HCT116 (cell line): ENCODE data around the gene UQCC5. TPM values are rescaled to one million over a fixed set of nuclear protein-coding genes. Genes with fewer than 3 reads are reported as not detected.

ENCODE experiments used
- ATAC-seq: fragments of 200-7000 bp; cut with Tn5 transposase; 2 replicates; pipeline ENCODE4 v1.9.1; 2020; ENCODE audit warnings: mild to moderate bottlenecking, moderate library complexity
- BruUV-seq: library from RNA; stranded (reverse); fragments of 400-500 nt; replicated peaks from 2 replicates; lab custom pipeline; 2021; lab: Mats Ljungman, UMichigan
- CTCF ChIA-PET: fragments of 300-600 bp; sonication (Branson Sonifier 250); formaldehyde crosslinking; loops from one replicate; lab custom pipeline; 2021; ENCODE audit warnings: antibody characterized with exemption; lab: Charles Lee
- POLR2A ChIA-PET: fragments of 300-600, 350-600 bp; sonication (Branson Sonifier 250); formaldehyde crosslinking; loops from one replicate; lab custom pipeline; 2021; ENCODE audit warnings: antibody characterized with exemption; lab: Charles Lee
- RAD21 ChIA-PET, 2 experiments: fragments of 300-600 bp; sonication (Branson Sonifier 250); formaldehyde crosslinking; loops; one replicate each; lab custom pipeline; 2023; ENCODE audit warnings: low total read pairs in 2 of 2; ENCODE audit not compliant: uncharacterized antibody in 2 of 2, unreplicated experiment in 2 of 2, low non-redundant PET in 1 of 2; lab: Charles Lee
- DNase-seq: peaks from one replicate; pipeline ENCODE4 v3.0.0-alpha.2; 2010; ENCODE audit warnings: low read depth, low spot score
- H2AFZ ChIP-seq: fragments of 200-600 bp; shearing (Covaris generic), sonication (generic); 2 replicates; pipeline ENCODE4 v1.6.1; 2017; ENCODE audit warnings: low read depth, mixed run types, mixed read lengths, antibody characterized with exemption, low read length; ENCODE audit not compliant: poor library complexity, severe bottlenecking
- H3K27ac ChIP-seq: 2 replicates; pipeline ENCODE4 v1.5.1; 2012; ENCODE audit warnings: low read depth, low read length
- H3K27me3 ChIP-seq: fragments of 200-600 bp; sonication (generic); 2 replicates; pipeline ENCODE4 v1.6.1; 2016; ENCODE audit warnings: mixed run types, low read length, mixed read lengths; ENCODE audit not compliant: insufficient read depth
- H3K36me3 ChIP-seq, 2 experiments: fragments of 200-500 bp in 1 of 2; fragments of 200-600 bp in 1 of 2; sonication (Bioruptor generic) in 1 of 2; sonication (generic) in 1 of 2; 2 replicates each; pipeline versions ENCODE4 v1.5.1 to v1.6.1; 2014 to 2016; ENCODE audit warnings: low read length in 2 of 2, inconsistent platforms in 1 of 2, mixed read lengths in 1 of 2, mixed run types in 1 of 2; ENCODE audit not compliant: insufficient read depth in 2 of 2, control insufficient read depth in 1 of 2
- H3K4me1 ChIP-seq, 2 experiments: fragments of 200-600 bp in 1 of 2; sonication (generic) in 1 of 2; 2 replicates each; pipeline versions ENCODE4 v1.5.1 to v1.6.1; 2012 to 2017; ENCODE audit warnings: low read length in 2 of 2, inconsistent platforms in 1 of 2, mild to moderate bottlenecking in 1 of 2, mixed read lengths in 1 of 2, mixed run types in 1 of 2, moderate library complexity in 1 of 2; ENCODE audit not compliant: insufficient read depth in 2 of 2, control insufficient read depth in 1 of 2
- H3K4me2 ChIP-seq: fragments of 200-600 bp; sonication (generic); 2 replicates; pipeline ENCODE4 v1.6.1; 2017; ENCODE audit warnings: mixed run types, low read length, mixed read lengths
- H3K4me3 ChIP-seq, 2 experiments: fragments of 200-600 bp in 1 of 2; sonication (generic) in 1 of 2; replicated peaks in 1 of 2; 2 replicates each; pipeline ENCODE4 v1.5.1; 2011 to 2016; ENCODE audit warnings: low read length in 2 of 2, control low read depth in 1 of 2, low read depth in 1 of 2, mild to moderate bottlenecking in 1 of 2, mixed read lengths in 1 of 2, mixed run types in 1 of 2
- H3K79me2 ChIP-seq: fragments of 200-600 bp; sonication (generic); 2 replicates; pipeline ENCODE4 v1.6.1; 2017; ENCODE audit warnings: mild to moderate bottlenecking, mixed run types, low read length, moderate library complexity, mixed read lengths; ENCODE audit not compliant: insufficient read depth
- H3K9ac ChIP-seq: fragments of 200-600 bp; sonication (generic); 2 replicates; pipeline ENCODE4 v1.6.1; 2016; ENCODE audit warnings: low read length, mixed read lengths
- H3K9me2 ChIP-seq: fragments of 200-600 bp; sonication (generic), shearing (Covaris generic); 2 replicates; pipeline ENCODE4 v1.6.1; 2017; ENCODE audit warnings: mixed run types, mild to moderate bottlenecking, moderate library complexity; ENCODE audit not compliant: insufficient read depth
- H3K9me3 ChIP-seq, 2 experiments: fragments of 200-500 bp in 1 of 2; fragments of 200-600 bp in 1 of 2; sonication (Bioruptor generic) in 1 of 2; sonication (generic) in 1 of 2; 2 replicates each; pipeline ENCODE4 v1.6.1; 2014 to 2017; ENCODE audit warnings: low read length in 2 of 2, mixed read lengths in 2 of 2, inconsistent platforms in 1 of 2, low read depth in 1 of 2, mild to moderate bottlenecking in 1 of 2, mixed run types in 1 of 2, moderate library complexity in 1 of 2; ENCODE audit not compliant: control insufficient read depth in 1 of 2, insufficient read depth in 1 of 2
- H4K20me1 ChIP-seq: fragments of 200-600 bp; sonication (generic), shearing (Covaris generic); 2 replicates; pipeline ENCODE4 v1.6.1; 2017; ENCODE audit warnings: mixed run types, mild to moderate bottlenecking, moderate library complexity; ENCODE audit not compliant: insufficient read depth
- CBX3 ChIP-seq: IDR thresholded peaks from 2 replicates; pipeline ENCODE4 v1.6.1; 2012; ENCODE audit warnings: low read depth
- EGR1 ChIP-seq: IDR thresholded peaks from 2 replicates; pipeline ENCODE4 v1.6.1; 2012; ENCODE audit warnings: low read depth
- EZH2 ChIP-seq: fragments of 200-600 bp; sonication (generic); IDR thresholded peaks from 2 replicates; pipeline ENCODE4 v1.6.1; 2017; ENCODE audit warnings: antibody characterized with exemption, mixed run types
- EZH2phosphoT487 ChIP-seq: fragments of 200-600 bp; IDR thresholded peaks from 2 replicates; pipeline ENCODE4 v1.6.1; 2018; ENCODE audit warnings: antibody characterized with exemption, borderline replicate concordance
- FOSL1 ChIP-seq: IDR thresholded peaks from 2 replicates; pipeline ENCODE4 v1.6.1; 2012; ENCODE audit warnings: low read depth
- MAX ChIP-seq: IDR thresholded peaks from 2 replicates; pipeline ENCODE4 v1.6.1; 2012
- POLR2AphosphoS5 ChIP-seq: IDR thresholded peaks from 2 replicates; pipeline ENCODE4 v1.6.1; 2011; ENCODE audit warnings: mild to moderate bottlenecking, low read depth, low read length, moderate library complexity
- SP1 ChIP-seq: IDR thresholded peaks from 2 replicates; pipeline ENCODE4 v1.6.1; 2012; ENCODE audit warnings: low read depth
- SRF ChIP-seq: IDR thresholded peaks from 2 replicates; pipeline ENCODE4 v1.6.1; 2012; ENCODE audit warnings: low read depth
- YY1 ChIP-seq: IDR thresholded peaks from 2 replicates; pipeline ENCODE4 v1.6.1; 2011; ENCODE audit warnings: low read length, low read depth, moderate library complexity, mild to moderate bottlenecking; ENCODE audit not compliant: insufficient replicate concordance; ENCODE audit errors: extremely low read depth
- ZBTB33 ChIP-seq: IDR thresholded peaks from 2 replicates; pipeline ENCODE4 v1.6.1; 2011; ENCODE audit warnings: mild to moderate bottlenecking, low read length, moderate library complexity; ENCODE audit not compliant: insufficient replicate concordance; ENCODE audit errors: extremely low read depth
- intact Hi-C: fragments of 100-400 bp; cut with micrococcal nuclease; formaldehyde crosslinking; loops from 2 replicates; pipeline ENCODE4 v1.10.0; 2022
- total RNA-seq: library from RNA; stranded (reverse); gene quantifications from one replicate; pipeline ENCODE4 v1.2.1, GENCODE V29; 2021; ENCODE audit not compliant: unreplicated experiment
- TF ChIP-seq, protein P1 (sequence below), 3 experiments: fragments of 200-600 bp in 1 of 3; sonication (generic) in 1 of 3; IDR thresholded peaks in 2 of 3; conservative IDR thresholded peaks in 1 of 3; 2 replicates each; pipeline ENCODE4 v1.5.1; 2012 to 2017; ENCODE audit warnings: low read depth in 2 of 3, low read length in 2 of 3, antibody characterized with exemption in 1 of 3, borderline replicate concordance in 1 of 3, control low read depth in 1 of 3, mild to moderate bottlenecking in 1 of 3, mixed read lengths in 1 of 3, mixed run types in 1 of 3, moderate library complexity in 1 of 3; ENCODE audit not compliant: insufficient read depth in 1 of 3
- TF ChIP-seq, protein P2 (sequence below): IDR thresholded peaks from 2 replicates; pipeline ENCODE4 v1.6.1; 2012; ENCODE audit warnings: low read depth

UQCC5 gene
- total RNA-seq, 1 experiment from 2014 or later, result 14.1 TPM

- no peak for DNase-seq
- Histone ChIP-seq H4K20me1 (no peaks in the 10 kb centered on the region), H3K27me3 (no peaks in the 10 kb centered on the region), H3K4me1 (peaks cover 0 to 6% of the 10 kb centered on the region in 2 experiments; a peak in 1 of 4 replicates), H3K9me3 (no peaks in the 10 kb centered on the region), H3K9me2 (no peaks in the 10 kb centered on the region), H3K9ac (no peak overlapping the region), H3K4me2 (no peak overlapping the region), H3K79me2 (no peaks in the 10 kb centered on the region), H2AFZ (no peak overlapping the region), H3K36me3 (no peaks in the 10 kb centered on the region), H3K4me3 (no peak overlapping the region), H3K27ac (no peak overlapping the region)
- no TSS peak for BruUV-seq
- POLR2A ChIA-PET, result no interaction called here
- intact Hi-C loops, result no loop called here
- CTCF ChIA-PET, result no interaction called here
- TF ChIP-seq MAX, result no peak
- no peak for TF ChIP-seq YY1
- no peak for TF ChIP-seq EGR1
- TF ChIP-seq ZBTB33, result no peak
- TF ChIP-seq FOSL1, result no peak
- TF ChIP-seq CBX3, result no peak
- no peak for TF ChIP-seq EZH2
- TF ChIP-seq POLR2AphosphoS5, result no peak
- TF ChIP-seq, protein P1, sequence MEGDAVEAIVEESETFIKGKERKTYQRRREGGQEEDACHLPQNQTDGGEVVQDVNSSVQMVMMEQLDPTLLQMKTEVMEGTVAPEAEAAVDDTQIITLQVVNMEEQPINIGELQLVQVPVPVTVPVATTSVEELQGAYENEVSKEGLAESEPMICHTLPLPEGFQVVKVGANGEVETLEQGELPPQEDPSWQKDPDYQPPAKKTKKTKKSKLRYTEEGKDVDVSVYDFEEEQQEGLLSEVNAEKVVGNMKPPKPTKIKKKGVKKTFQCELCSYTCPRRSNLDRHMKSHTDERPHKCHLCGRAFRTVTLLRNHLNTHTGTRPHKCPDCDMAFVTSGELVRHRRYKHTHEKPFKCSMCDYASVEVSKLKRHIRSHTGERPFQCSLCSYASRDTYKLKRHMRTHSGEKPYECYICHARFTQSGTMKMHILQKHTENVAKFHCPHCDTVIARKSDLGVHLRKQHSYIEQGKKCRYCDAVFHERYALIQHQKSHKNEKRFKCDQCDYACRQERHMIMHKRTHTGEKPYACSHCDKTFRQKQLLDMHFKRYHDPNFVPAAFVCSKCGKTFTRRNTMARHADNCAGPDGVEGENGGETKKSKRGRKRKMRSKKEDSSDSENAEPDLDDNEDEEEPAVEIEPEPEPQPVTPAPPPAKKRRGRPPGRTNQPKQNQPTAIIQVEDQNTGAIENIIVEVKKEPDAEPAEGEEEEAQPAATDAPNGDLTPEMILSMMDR (IDR thresholded peaks at IDR 0.05 in 2 of 3, conservative IDR thresholded peaks at IDR 0.05 in 1 of 3; ENCODE audit: borderline replicate concordance in 1 of 3, insufficient read depth in 1 of 3, low read depth in 2 of 3, low read length in 2 of 3), result no peak
- no peak for TF ChIP-seq SRF
- TF ChIP-seq SP1, result no peak
- no peak for TF ChIP-seq EZH2phosphoT487
- TF ChIP-seq, protein P2, sequence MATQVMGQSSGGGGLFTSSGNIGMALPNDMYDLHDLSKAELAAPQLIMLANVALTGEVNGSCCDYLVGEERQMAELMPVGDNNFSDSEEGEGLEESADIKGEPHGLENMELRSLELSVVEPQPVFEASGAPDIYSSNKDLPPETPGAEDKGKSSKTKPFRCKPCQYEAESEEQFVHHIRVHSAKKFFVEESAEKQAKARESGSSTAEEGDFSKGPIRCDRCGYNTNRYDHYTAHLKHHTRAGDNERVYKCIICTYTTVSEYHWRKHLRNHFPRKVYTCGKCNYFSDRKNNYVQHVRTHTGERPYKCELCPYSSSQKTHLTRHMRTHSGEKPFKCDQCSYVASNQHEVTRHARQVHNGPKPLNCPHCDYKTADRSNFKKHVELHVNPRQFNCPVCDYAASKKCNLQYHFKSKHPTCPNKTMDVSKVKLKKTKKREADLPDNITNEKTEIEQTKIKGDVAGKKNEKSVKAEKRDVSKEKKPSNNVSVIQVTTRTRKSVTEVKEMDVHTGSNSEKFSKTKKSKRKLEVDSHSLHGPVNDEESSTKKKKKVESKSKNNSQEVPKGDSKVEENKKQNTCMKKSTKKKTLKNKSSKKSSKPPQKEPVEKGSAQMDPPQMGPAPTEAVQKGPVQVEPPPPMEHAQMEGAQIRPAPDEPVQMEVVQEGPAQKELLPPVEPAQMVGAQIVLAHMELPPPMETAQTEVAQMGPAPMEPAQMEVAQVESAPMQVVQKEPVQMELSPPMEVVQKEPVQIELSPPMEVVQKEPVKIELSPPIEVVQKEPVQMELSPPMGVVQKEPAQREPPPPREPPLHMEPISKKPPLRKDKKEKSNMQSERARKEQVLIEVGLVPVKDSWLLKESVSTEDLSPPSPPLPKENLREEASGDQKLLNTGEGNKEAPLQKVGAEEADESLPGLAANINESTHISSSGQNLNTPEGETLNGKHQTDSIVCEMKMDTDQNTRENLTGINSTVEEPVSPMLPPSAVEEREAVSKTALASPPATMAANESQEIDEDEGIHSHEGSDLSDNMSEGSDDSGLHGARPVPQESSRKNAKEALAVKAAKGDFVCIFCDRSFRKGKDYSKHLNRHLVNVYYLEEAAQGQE, result no peak
- RAD21 ChIA-PET, result no interaction called here
- ATAC-seq, result no peak
These were observed 21.8 kb upstream of the UQCC5 start for GRCh38 chr3:52514576-52514975.
